Nephron progenitor cell (in vitro differentiated cells): ENCODE results near the gene C22orf39.
"Not testable (repeated sequence)": the region's sequence is repeated elsewhere in the genome, so short reads cannot be mapped to it uniquely, and the experiment has no call there.

Experiments used
- DNase-seq: peaks from one replicate; pipeline ENCODE4 v3.0.0; 2021
- H3K27ac Mint-ChIP-seq: 2 replicates; pipeline ENCODE4 v1.8.0; 2021; ENCODE audit warnings: mild to moderate bottlenecking, moderate library complexity, mixed read lengths
- H3K27me3 Mint-ChIP-seq: 2 replicates; pipeline ENCODE4 v1.8.0; 2021; ENCODE audit warnings: mild to moderate bottlenecking, low read depth, mixed read lengths; ENCODE audit not compliant: poor library complexity
- H3K36me3 Mint-ChIP-seq: 2 replicates; pipeline ENCODE4 v1.8.0; 2021; ENCODE audit warnings: low read depth, mixed read lengths
- H3K4me1 Mint-ChIP-seq: 2 replicates; pipeline ENCODE4 v1.8.0; 2021; ENCODE audit warnings: mixed read lengths
- H3K4me3 Mint-ChIP-seq: 2 replicates; pipeline ENCODE4 v1.8.0; 2021; ENCODE audit warnings: mild to moderate bottlenecking, moderate library complexity, mixed read lengths
- H3K9me3 Mint-ChIP-seq: 2 replicates; pipeline ENCODE4 v1.8.0; 2021; ENCODE audit warnings: mild to moderate bottlenecking, moderate library complexity, mixed read lengths
- CTCF ChIP-seq: fragments of 200-600 bp; sonication (generic); IDR thresholded peaks from 2 replicates; pipeline ENCODE4 v1.5.0; 2021; ENCODE audit warnings: antibody characterized with exemption

C22orf39 gene

GRCh38 chr22:19440411-19441195, 6.9 kb downstream of the C22orf39 start:
- no peak for TF ChIP-seq CTCF
- Mint-ChIP-seq H3K36me3 (peaks cover 48% of the 10 kb centered on the region), H3K4me1 (peaks cover 16% of the 10 kb centered on the region), H3K27ac (peak overlapping the region; percentile 84), H3K9me3 (no peaks in the 10 kb centered on the region), H3K4me3 (no peak overlapping the region), H3K27me3 (no peaks in the 10 kb centered on the region)
- DNase-seq: no peak

DNA sequence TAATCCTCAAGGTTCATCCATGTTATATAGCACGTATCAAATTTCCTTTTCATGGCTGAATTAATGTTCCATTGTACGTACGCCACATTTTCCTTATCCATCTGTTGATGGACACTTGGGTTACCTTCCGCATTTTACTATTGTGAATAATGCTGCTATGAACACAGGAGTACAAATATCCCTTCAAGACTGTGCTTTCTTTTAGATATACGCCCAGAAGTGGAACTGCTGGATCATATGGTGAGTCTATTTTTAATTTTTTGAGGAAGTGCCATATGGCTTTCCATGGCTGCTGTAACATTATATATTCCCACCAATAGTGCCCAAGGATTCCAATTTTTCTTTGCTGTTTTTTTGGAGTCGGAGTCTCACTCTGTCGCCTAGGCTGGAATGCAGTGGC, 9.2 kb downstream of the C22orf39 start:
- TF ChIP-seq CTCF: no peak
- no peaks in the 10 kb centered on the region for H3K9me3 Mint-ChIP-seq
- DNase-seq: no peak

DNA sequence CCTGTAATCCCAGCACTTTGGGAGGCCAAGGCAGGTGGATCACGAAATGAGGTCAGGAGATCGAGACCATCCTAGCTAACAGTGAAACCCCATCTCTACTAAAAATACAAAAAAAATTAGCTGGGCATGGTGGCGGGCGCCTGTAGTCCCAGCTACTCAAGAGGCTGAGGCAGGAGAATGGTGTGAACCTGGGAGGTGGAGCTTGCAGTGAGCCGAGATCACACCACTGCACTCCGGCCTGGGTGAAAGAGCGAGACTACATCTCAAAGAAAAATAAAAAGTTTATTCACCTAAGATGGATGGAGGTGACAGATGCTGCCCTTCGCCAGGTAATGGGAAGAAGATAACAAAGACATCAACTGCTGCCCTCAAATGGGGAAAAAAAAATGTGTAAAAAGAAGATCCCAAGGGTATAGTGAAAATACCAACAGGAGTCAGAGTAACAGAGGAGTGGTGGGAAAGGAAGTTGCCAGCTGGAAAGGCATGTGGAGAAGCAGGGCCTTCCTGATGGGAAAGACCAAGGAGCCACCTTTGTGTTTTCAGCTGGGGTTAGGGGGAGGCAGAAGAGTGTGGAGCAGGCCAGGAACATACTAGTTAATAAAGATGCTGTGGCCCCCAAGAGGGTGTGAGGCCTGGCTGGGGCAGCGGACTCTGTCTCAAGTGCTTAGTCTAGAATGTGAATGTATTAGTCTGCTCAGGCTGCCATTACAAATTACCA, 10.9 kb downstream of the C22orf39 start:
- H3K27ac Mint-ChIP-seq: peak overlapping the region; percentile 80
- H3K9me3 Mint-ChIP-seq: not testable (repeated sequence)

More for the DNA sequence above, 9.2 kb downstream of the C22orf39 start:
- Mint-ChIP-seq H3K4me1 (peaks cover 23% of the 10 kb centered on the region), H3K4me3 (no peak overlapping the region), H3K27ac (no peak overlapping the region), H3K36me3 (peaks cover 51% of the 10 kb centered on the region), H3K27me3 (no peaks in the 10 kb centered on the region)

GRCh38 chr22:19434829-19435580, 12.5 kb downstream of the C22orf39 start:
- TF ChIP-seq CTCF: no peak
- Mint-ChIP-seq H3K4me3 (no peak overlapping the region), H3K4me1 (peaks cover 42% of the 10 kb centered on the region), H3K9me3 (no peaks in the 10 kb centered on the region), H3K36me3 (peaks cover 26% of the 10 kb centered on the region), H3K27ac (peak overlapping the region; percentile 39), H3K27me3 (no peaks in the 10 kb centered on the region)
- DNase-seq: no peak

More for the DNA sequence above, 10.9 kb downstream of the C22orf39 start:
- DNase-seq, H3K27me3 Mint-ChIP-seq, H3K4me3 Mint-ChIP-seq: not testable (repeated sequence)
- Mint-ChIP-seq H3K4me1 (peaks cover 32% of the 10 kb centered on the region), H3K36me3 (peaks cover 40% of the 10 kb centered on the region)

DNA sequence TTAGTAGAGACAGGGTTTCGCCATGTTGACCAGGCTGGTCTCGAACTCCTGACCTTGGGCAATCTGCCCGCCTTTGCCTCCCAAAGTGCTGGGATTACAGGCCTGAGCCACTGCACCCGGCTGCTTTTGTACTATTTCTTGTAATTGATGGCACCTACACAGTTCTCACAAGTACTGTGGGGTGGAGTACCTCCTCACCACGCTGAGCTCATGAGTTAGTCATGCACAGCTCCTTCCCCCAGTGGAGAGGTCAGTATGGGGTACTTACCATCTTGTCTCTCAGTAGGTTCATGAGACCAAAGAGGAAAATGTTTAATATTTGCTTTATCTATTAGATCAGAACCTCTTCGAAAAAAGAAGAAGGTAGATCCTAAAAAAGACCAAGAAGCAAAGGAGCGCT, 13.1 kb downstream of the C22orf39 start:
- peak overlapping the region; percentile 93 for H3K4me3 Mint-ChIP-seq
- DNase-seq: no peak
- H3K9me3 Mint-ChIP-seq: no peaks in the 10 kb centered on the region
- peaks cover 24% of the 10 kb centered on the region for H3K36me3 Mint-ChIP-seq
- no peak for TF ChIP-seq CTCF
- H3K4me1 Mint-ChIP-seq: peaks cover 48% of the 10 kb centered on the region
- H3K27me3 Mint-ChIP-seq: no peaks in the 10 kb centered on the region
- no peak overlapping the region for H3K27ac Mint-ChIP-seq
